Nephron (organoid): Measurements from ENCODE around the gene LHFPL2.

Experiments used
- H3K27ac Mint-ChIP-seq, 3 experiments: 2 replicates each; pipeline ENCODE4 v1.8.0; 2020; ENCODE audit warnings: mixed read lengths in 3 of 3, mild to moderate bottlenecking in 2 of 3, moderate library complexity in 1 of 3
- H3K27me3 Mint-ChIP-seq: 2 replicates; pipeline ENCODE4 v1.8.0; 2021; ENCODE audit warnings: low read depth, mild to moderate bottlenecking, moderate library complexity, mixed read lengths
- H3K36me3 Mint-ChIP-seq: 2 replicates; pipeline ENCODE4 v1.8.0; 2020; ENCODE audit warnings: low read depth, mixed read lengths
- H3K4me1 Mint-ChIP-seq: 2 replicates; pipeline ENCODE4 v1.8.0; 2020; ENCODE audit warnings: mixed read lengths
- H3K4me3 Mint-ChIP-seq, 3 experiments: 2 replicates each; pipeline ENCODE4 v1.8.0; 2020; ENCODE audit warnings: mild to moderate bottlenecking in 3 of 3, mixed read lengths in 3 of 3, moderate library complexity in 2 of 3
- H3K9me3 Mint-ChIP-seq: 2 replicates; pipeline ENCODE4 v1.8.0; 2020; ENCODE audit warnings: mixed read lengths
- TF ChIP-seq, protein P1 (sequence below), 3 experiments: fragments of 200-600 bp; sonication (generic); IDR thresholded peaks; one replicate each; pipeline ENCODE4 v1.5.0; 2021; ENCODE audit warnings: antibody characterized with exemption in 3 of 3; ENCODE audit not compliant: unreplicated experiment in 3 of 3

LHFPL2 gene

GRCh38 chr5:78612227-78613150 is 36.1 kb downstream of the LHFPL2 start:
- Mint-ChIP-seq H3K36me3 (peaks cover 47% of the 10 kb centered on the region), H3K4me3 (peak overlapping the region in 1 of 3 experiments; percentile 13), H3K4me1 (peaks cover 54% of the 10 kb centered on the region), H3K27ac (peak overlapping the region; percentile 34 to 94 (median 66)), H3K27me3 (peaks cover 3% of the 10 kb centered on the region), H3K9me3 (no peaks in the 10 kb centered on the region)
- TF ChIP-seq, protein P1, sequence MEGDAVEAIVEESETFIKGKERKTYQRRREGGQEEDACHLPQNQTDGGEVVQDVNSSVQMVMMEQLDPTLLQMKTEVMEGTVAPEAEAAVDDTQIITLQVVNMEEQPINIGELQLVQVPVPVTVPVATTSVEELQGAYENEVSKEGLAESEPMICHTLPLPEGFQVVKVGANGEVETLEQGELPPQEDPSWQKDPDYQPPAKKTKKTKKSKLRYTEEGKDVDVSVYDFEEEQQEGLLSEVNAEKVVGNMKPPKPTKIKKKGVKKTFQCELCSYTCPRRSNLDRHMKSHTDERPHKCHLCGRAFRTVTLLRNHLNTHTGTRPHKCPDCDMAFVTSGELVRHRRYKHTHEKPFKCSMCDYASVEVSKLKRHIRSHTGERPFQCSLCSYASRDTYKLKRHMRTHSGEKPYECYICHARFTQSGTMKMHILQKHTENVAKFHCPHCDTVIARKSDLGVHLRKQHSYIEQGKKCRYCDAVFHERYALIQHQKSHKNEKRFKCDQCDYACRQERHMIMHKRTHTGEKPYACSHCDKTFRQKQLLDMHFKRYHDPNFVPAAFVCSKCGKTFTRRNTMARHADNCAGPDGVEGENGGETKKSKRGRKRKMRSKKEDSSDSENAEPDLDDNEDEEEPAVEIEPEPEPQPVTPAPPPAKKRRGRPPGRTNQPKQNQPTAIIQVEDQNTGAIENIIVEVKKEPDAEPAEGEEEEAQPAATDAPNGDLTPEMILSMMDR (IDR thresholded peaks at IDR 0.05; ENCODE audit: unreplicated experiment in 3 of 3): no peak

DNA sequence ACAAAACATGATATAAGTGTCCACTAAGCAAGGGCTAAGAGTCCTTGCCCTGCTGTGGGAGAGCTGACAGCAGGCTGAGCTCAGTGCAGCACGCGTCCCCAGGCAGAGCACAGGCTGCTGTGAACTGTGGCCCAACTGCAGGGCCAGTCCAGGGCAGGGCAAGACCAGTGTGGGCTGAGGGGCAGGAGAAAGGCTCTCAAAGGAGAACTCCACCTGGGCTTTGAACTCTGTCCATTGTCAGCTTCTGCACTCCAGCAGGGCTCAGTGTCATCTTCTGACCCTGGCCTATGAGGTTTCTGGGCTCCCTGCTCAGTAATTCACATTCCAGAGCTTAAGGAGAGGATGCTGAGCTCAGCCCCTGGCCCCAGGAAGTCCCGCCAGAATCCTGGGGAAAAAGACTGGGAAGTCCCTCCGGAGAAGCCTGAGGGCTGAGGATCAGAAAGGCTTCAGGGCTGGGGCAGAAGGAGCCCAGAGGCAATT is 37.4 kb downstream of the LHFPL2 start:
- Mint-ChIP-seq H3K36me3 (peaks cover 40% of the 10 kb centered on the region), H3K4me1 (peaks cover 57% of the 10 kb centered on the region), H3K9me3 (no peaks in the 10 kb centered on the region), H3K27ac (peak overlapping the region; percentile 94 to 95 (median 94)), H3K27me3 (peaks cover 3% of the 10 kb centered on the region), H3K4me3 (peak overlapping the region in 2 of 3 experiments; percentile 21 to 42)
- TF ChIP-seq, protein P1 (IDR thresholded peaks at IDR 0.05; ENCODE audit: unreplicated experiment in 3 of 3): no peak

DNA sequence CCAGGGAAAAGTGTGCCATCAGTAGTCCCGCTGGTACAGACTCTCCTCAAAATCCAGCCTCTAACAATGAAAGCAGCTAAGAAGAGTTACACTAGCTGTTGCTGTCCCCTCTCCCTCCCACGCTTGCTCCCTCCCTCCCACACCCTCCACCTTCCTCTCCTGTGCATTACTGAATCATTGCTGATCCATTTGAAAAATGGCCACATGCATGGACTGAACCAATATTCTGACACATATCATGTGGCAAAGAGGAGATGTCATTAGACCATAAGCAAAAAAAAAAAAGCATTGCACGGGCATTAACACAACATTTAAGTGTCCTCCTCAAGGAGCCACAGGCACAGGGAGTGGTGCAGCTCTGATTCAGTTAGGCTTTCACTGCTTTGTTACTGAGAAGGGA is 37.9 kb downstream of the LHFPL2 start:
- Mint-ChIP-seq H3K27me3 (peaks cover 3% of the 10 kb centered on the region), H3K36me3 (peaks cover 37% of the 10 kb centered on the region), H3K9me3 (no peaks in the 10 kb centered on the region), H3K27ac (peak overlapping the region; percentile 94 to 95 (median 94)), H3K4me3 (peak overlapping the region; percentile 5 to 24 (median 9)), H3K4me1 (peaks cover 61% of the 10 kb centered on the region)
- TF ChIP-seq, protein P1 (IDR thresholded peaks at IDR 0.05; ENCODE audit: unreplicated experiment in 3 of 3): no peak

GRCh38 chr5:78610163-78610583 is 38.4 kb downstream of the LHFPL2 start:
- Mint-ChIP-seq H3K4me1 (peaks cover 60% of the 10 kb centered on the region), H3K27me3 (peaks cover 3% of the 10 kb centered on the region), H3K9me3 (no peaks in the 10 kb centered on the region)

GRCh38 chr5:78607864-78608263 is 40.7 kb downstream of the LHFPL2 start:
- no peaks in the 10 kb centered on the region for H3K9me3 Mint-ChIP-seq
- H3K27me3 Mint-ChIP-seq: peaks cover 3% of the 10 kb centered on the region
- peaks cover 53% of the 10 kb centered on the region for H3K4me1 Mint-ChIP-seq
- H3K27ac Mint-ChIP-seq: peak overlapping the region; percentile 3 to 66 (median 14)
- peaks cover 33% of the 10 kb centered on the region for H3K36me3 Mint-ChIP-seq
- H3K4me3 Mint-ChIP-seq: no peak overlapping the region
- TF ChIP-seq, protein P1 (IDR thresholded peaks at IDR 0.05; ENCODE audit: unreplicated experiment in 3 of 3): no peak

More at GRCh38 chr5:78610163-78610583, 38.4 kb downstream of the LHFPL2 start:
- Mint-ChIP-seq H3K4me3 (no peak overlapping the region), H3K36me3 (peaks cover 35% of the 10 kb centered on the region), H3K27ac (peak overlapping the region; percentile 94 to 95 (median 94))
- TF ChIP-seq, protein P1 (IDR thresholded peaks at IDR 0.05; ENCODE audit: unreplicated experiment in 3 of 3): no peak
